Stimulated activated naive CD4-positive, alpha-beta T cell treated with Interleukin-2 at 50 U/mL for 16 hours (primary cell): ENCODE measurements around the gene TCF7L1.

Experiments used
- DNase-seq: peaks from one replicate; lab custom pipeline; 2025; lab: John Stamatoyannopoulos, UW

TCF7L1 gene

DNA sequence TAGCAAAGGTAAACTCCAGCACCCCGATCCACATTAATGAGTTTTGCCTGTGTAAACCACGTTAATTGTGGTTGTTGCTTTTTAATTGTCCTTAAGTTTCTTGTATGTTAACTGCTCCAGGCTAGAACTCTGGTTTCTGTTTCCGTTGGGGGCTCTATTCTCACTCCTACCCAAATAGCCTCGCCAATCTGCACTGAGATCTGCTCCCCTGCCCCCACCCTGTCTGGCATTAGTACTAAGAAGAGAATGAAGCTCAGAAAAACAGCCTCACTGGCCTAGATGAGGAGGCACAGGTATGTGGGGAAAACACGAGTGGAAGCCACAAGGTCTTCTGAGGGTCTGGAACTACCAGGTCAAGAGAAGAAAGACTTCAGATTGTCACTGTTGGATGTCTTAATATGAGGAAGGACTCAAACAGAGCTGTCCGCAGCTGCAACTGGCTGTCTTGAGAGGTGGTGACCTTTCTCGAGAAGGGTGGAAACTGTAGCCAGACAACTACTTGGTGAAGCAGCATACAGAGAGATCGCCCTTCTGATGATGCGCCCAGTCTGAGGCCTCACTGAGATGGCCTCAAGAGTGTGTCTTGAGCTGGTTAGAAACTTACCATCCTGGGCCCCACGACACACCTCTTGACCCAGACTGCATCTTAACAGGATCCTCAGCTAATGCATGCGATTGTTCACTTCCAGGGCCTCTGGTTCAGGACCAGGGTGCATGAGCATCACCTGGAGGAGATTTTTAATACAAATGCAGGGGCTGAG lies 121.5 kb downstream of the TCF7L1 start:
- no peak for DNase-seq

DNA sequence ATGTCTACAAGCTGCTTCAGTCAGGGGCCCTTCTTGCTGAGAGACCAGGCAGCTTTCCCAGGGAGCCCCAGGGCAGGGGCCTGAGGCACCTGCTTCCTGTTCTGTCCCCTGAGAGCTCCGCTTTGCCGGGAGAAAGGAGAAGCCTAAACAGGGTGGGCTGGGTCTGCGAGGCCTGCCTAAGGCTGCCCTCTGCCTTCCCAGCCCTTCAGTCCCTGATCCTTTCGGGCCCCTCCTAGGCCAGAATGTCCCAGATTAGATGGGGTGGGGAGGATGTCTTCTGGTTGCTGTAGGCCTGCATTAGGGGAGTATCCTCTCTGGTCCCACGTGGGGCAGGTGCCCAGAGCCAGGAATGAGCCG lies 122.2 kb downstream of the TCF7L1 start:
- DNase-seq, result no peak

DNA sequence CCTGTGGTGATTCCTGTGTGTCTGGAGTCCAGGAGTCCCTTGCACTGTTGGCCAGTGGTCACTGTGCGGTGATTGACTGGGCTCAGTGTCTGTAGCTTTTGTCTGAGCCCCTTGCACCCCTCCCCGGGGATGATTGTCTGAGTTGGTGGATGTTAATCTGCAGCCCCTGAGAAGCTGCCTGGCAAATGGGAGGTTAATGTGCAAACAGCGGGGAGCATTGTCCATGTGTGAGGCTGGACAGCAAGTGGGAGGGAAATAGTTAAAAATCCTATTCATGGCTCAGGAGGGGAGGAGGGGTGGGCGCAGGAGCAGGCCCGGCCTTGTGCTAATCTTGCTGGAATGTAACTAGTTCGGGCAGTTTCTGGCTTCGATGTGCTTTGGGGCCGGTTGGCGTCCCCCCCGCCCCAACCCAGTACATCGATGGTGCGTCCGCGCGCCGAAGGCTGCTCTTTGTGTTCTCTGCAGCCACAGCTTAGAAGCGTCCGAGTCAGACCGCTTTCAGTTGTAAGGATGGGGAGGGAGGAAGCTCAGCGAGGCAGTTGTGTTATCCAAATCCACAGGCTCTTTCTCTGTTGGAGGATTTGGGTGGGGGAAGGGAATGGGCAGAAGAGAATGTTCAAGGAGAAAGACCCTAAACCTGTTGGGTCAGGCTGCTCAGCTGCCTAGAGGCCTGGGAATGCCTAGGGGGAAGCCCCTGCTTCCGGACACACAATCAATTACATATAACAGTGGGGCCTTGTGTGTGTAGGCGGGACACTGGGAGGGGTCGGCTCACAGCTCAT lies 122.8 kb downstream of the TCF7L1 start:
- DNase-seq, result no peak

DNA sequence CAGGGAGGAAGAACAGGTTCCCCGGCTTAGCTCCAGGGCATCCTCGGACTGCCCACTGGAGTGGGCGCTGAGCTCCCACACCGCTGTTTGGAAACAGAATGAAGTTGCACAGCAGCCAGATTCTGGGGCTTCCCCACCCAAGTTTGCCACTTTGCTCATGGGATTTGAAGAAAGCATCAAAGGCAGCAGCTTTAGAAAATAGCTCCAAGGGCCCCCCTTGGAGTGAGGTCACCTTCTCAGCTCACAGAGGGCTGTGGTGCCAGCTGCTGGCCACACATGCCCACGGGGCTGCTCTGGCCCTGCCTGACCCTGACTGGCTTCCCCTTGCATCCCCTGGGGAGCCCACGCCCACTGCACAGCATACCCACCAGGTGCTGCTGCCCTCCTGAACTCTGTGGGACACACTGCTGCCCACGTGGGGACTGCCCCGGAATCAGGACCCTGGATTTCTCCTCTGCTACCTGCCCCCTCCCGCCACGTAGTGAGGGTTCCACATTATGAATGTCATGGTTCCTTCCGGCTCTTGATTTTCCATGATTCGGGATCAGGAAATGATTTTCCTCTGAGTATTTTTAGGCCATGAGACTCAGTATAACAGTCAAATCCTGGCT lies 124.3 kb downstream of the TCF7L1 start:
- no peak for DNase-seq

DNA sequence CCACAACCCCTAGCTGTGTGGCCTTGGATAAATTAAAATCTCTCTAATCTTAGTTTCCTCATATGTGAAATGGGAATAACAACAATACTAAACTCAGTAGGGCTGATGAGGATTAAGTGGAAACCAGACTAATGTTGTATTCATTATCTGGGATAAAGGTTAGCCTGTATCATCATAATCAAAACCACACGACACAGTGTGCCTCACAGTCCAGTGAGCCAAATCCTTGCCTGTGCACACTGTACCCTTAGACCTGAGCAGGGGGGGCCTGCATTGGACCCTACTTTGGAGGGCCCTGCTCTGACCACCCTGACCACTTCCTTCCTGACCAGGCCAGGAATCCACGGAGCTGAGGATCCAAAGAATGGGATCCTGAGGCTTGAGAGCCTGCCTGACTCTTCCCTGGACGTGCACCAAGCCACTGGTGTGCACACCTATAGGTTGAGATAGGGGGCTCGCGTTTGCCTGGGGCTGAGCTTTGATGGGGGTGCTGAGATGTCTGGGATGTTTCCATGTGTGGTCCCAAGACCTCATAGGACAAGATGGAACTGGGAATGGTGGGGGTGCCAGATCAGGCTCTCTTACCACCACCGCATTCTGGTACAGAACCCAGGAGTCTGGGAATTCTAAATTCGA lies 124.9 kb downstream of the TCF7L1 start:
- no peak for DNase-seq

DNA sequence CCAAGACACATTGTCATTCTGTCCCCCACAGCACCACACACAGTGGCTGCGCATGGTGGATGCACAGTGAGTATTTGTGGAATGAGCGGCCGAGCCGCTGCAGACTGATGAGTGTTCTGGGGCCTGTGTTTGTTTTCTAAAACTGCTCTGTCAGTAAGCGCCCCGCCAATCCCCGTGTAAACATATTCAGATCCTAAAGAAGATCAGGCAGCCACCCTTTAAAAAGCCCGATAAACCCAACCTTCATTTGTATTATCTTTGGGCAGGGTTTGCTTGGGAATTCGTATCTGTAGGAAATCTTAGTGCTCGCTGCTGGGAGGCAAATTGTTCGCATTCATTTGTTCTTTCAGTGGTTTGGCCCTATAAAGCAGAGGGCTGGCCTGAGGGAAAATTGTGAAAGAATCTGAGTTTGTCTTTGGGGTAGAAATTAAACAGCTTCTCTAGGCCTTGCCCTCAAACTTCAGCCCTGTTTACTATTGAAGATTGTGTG lies 126.0 kb downstream of the TCF7L1 start:
- no peak for DNase-seq

DNA sequence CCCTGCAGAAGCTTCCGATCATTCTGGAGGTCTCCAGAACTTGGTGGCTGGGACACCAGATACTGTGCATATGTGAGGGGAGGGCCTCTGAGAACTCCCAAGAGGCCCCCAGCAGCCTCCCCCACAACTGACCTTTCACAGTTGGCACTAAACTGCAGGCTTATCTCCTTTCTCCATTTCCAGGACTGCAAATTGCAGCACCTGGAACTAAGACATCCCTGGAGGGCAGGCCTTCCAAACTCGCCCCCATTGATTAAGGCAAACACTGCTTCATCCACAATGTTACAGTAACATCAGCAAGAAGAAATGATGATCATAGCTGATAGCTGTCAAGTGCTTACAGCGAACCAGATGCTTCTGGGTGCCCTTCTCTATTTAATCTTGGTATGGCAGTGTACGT lies 126.7 kb downstream of the TCF7L1 start:
- DNase-seq, result no peak

DNA sequence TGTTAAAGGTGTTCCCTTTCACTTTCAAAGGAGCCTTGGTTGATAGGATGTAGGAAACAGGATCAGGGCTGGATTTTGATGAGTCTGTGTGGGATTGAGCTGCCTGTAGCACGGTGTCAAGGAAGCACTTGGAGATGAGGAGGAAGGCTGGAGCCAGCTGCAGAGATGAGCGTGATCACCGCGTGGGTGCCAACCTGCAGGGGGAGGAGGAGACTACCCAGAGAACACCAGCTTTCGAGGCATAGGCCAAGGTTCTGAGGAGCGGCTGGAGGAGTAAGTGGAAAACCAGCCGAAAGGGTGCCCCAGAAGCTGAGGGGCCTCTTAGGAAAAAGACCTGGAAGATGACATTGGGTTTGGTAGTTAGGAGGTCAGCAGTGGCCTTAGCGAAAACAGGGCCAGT lies 130.4 kb downstream of the TCF7L1 start:
- DNase-seq, result no peak

DNA sequence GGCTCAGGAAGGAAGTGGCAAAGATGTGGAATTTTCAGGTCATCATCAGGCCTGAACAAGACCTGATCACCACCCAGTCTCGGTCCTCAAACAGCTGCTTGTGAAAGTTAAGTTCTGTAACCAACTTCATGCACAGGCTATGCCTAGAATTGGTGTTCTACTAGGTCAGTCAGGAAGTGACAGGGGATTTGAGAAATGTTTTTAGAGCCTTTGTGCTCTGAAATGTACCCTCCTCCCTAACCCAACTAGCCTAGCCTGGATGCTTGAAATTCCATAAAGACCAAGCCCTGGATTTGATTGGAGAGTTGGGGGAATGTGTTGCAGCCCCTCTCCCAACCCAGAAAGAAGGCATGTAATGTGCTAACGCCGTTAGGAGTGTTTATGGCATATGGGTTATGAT lies 131.3 kb downstream of the TCF7L1 start:
- DNase-seq, result no peak

DNA sequence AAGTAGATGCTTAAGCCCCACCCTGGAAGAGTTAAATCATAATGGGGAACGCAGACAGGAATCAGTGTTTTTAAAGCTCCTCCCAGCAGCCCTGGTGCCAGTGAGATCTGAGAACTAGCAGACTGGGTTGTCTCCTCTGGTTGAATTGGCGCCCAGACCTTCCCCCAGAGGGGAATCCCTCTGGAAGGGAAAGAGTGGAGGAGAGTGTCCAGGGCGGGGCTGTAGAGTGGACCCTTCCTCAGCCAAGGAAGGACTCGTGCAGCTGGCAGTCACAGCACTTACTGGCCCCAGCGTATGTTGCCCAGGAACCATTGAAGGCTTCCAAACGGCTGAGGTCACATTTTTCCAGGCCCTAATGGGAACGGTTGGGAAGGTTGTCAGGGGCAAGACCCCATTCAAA lies 132.1 kb downstream of the TCF7L1 start:
- DNase-seq, result no peak

DNA sequence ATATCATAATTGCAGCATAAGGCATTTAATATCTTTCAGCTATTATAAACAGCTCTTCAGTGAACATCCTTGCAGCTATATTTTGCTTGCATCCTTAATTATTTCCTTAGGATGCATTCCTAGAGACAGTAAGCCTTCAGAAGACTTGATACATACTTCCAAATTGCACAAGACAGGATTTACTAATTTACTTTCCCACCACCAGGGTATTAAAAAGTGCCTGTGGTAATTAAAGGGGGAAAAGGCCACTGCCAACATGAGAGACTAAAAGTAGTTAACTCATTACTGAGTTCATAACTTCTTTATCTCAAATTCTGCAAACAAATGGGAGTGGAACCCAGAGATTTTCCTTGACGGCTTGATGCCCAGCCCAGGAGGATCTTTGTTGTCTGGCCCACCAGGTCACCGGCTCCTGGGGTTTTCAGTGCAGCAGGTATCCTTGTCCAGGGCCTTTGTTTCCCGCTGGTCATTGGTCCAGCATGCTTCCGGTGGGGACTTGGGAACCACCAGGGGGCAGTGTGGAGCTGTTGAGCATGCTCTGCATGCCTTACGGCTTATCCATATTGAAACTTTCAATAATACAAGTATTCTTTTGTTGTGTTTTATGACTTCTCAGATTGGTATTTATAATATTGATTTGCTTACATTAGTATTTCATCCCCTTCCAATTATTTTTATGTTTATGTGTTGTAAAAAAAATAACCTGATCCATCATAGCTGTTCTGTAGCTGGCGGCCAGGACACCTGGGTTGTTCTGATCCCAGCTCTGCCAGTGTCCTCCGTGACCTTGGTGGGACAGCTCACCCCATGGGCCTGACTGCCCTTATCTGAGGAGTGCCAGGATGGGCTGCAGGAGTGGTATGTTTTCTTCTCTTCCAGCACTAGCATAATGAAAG lies 133.2 kb downstream of the TCF7L1 start:
- peak; percentile 59 for DNase-seq

DNA sequence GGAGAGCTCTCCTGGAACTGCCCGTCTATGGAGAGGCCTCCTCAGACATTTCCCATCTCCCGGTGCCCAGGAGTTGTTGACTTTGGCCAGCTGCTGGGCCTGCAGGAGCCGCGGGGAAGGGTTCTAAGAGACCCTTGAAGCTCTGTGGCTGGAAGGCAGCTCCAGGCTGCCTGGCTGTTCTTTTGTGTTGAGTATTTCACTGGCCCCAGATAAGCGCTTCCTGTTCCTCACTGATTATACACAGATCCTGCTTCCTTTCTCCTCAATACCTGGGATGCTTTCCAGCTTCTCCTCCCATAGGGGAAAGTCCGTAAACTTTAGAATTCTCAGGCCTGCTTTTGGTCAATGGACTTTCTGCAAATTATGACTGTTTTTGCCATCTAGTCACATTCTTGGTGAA lies 136.8 kb downstream of the TCF7L1 start:
- DNase-seq, result no peak

DNA sequence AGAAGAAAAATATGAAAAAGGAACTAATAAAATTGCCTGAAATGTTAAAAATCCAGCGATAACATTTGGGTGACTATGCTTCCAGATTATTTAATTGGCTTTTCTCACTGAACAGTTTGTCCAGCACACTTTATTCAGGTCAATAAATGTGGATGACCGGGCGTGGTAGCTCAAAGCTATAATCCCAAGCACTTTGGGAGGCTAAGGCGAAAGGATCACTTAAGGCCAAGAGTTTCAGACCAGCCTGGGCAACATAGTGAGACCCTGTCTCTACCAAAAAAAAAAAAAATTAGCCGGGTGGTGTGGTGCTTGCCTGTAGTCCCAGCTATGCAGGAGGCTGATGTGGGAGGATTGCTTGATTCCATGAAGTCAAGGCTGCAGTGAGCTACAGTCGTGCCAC lies 139.2 kb downstream of the TCF7L1 start:
- no peak for DNase-seq

DNA sequence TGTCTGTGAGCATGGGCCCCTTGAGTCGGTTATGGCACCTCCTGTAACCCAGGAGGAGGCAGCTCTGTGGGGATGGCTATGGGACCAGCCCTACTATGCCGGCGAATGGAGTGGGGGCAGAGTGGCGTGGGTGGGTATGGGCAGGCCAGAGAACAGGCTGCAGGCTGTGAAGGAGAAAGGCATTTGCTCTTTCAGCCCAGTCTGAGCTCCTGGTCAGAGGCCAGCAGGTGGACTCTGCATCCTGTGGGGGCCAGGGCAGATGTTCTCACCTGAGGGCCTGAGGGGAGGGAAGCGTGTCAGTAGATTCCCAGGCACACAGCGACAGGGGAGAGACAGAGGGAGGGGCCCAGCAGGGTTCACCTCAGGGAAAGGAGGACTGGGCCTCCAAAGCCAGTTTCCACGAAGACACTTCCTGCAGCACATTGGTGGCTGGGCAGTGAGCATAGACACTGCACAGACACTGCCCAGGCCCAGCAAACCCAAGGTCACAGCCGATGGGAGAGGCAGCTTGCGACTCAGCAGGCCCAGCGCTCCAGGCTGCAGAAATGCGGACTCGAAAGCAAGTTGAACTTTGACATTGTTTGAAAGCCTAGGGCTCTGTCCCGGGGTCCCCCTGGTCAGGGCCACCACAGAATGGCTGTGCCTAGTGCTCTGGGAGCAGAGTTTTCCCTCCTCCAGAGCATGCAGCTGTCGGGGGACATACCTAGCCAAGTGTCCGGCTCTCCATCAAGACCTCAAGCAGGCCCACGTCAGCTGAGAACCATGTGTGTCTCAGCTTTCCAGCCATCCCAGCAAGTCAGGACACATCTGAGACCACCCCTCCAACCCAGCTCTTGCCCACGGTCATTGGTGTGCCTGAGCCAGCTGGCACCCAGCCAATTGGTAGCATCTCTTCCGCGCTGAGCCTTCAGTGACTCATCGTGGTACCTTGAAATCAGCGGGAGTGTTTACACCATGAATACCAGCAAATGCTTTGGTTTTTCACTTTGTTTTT lies 140.8 kb downstream of the TCF7L1 start:
- DNase-seq, result no peak

DNA sequence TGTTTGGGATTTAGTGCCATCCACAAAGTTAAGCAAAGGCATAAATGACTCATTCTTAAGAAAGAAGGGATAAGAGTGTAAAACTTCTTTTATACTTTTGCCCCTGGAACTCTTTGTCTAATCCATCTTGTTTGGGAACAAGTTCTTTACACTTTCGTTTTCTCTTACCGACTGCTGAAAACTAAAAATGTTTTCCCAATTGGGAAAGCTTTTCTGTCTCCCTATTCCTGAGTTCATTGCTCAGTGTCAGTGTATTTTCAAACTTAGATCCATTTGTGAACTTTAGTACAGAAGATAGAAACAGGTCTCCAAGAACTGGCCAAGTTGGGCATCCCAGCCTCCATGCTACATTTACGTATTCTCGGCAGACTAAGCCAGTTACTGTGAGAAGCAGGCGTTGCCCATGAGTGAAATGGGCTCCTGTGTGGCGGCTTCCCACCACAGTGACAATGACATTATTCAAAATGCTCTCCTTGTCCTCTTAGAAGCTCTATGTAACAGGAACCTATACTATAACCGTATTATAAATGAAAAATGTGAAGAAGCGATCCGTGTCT lies 142.9 kb downstream of the TCF7L1 start:
- no peak for DNase-seq

DNA sequence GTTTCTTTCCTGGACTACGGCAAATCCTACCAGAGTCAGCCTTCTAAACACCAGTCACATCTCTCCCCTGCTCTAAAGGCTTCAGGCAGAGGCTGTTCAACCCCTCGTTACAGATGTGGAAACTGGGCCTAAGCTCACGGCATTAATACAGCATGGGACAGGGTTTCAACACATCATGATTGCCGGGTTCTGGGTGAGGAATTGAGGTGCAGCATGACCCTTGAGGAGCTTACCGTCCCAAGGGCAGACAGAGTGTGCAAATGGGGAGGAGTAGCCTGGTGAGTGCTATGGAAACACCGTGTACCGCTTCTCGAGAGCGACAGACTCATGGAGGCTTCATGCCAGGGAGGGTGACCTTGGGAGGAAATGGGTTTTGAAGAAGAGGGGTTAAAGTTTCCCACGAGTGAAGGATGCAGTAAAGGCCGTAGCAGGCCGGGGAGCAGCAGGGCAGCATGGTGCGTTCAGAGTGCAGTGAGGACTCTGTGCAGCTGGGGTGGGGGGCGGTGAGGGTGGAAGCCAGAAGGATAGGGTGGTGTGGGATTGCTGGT lies 143.5 kb downstream of the TCF7L1 start:
- no peak for DNase-seq

DNA sequence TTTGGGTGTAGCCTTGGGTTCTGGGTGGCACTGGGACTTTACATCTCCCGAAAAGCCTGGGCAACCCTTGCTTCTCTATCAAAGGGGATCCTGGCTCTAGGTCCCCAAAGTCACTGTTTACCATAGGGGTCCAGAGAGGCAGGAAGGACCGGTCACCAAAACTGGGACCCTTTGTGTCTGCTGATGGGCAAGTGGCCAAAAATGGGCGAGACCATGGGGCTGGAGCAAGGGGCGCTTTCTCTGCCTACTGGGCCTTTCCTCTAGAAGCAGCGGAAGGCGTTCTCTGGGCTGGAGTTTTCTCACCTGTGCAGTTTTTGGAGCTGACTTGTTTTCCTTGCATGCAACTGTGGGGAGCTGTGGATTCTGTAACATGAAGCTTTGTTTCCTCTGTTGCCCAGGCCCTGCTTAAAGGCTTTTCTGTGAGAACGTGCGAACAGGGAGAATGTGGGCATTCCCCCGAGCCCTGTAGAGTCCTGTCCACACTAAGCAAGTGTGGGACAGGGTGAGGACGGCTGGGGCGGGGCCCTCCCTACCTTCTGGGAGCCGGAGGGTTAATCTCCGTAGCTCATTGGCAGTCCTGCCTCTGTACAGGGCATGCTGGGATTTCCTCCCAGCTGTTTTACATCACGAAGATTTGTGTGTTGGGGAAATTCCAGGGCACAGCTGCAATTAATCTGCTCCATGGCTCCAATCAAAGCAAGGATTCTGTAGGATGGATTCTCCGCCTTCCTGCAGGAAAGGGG lies 144.4 kb downstream of the TCF7L1 start:
- DNase-seq, result no peak

DNA sequence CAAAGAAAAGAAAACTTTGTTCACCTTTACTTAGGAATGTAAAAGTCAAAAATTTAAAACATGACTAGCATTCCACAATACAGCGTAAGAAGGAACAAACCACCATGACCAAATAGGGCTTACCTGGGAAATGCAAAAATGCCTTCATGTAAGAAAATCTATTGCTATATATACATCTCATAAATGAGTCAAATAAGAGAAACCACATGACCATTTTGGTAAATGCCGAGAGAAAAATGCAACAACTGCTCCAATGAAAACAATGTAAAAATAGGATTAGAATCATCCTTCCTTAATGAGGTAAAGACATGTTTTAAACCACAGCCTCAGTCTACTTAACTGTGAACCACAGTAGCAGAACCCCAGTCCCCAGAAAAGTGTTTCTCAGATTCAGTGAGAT lies 145.2 kb downstream of the TCF7L1 start:
- no peak for DNase-seq

DNA sequence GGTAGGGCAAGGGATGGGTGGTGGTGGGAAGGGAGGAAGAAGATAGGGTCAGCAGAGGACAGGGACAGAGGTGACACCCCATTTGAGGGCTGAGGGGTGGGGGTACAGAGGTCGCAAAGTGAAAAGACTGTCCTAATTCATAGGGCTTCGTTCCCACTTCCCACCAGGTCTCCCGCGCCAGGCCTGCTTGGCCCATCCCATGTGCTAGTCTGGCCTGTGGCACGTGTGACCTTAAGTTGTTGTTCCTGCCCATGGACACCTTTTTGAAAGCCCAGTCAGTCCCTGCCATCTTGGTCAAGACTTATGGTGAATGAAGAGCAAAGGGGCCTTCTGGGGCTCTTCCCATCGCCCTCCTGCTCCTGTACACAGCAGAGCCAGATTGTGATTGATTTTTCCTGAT lies 148.4 kb downstream of the TCF7L1 start:
- DNase-seq, result no peak
